AG09309 (cell line): ENCODE measurements around the gene PCCA.
"Not testable (repeated sequence)": the region's sequence is repeated elsewhere in the genome, so short reads cannot be mapped to it uniquely, and the experiment has no call there.

Experiments used
- DNase-seq: peaks from one replicate; pipeline ENCODE4 v3.0.0-alpha.2; 2010; ENCODE audit warnings: low read depth
- H3K4me3 ChIP-seq: 2 replicates; pipeline ENCODE4 v1.5.1; 2011; ENCODE audit warnings: mild to moderate bottlenecking, low read depth, low read length, moderate library complexity; ENCODE audit not compliant: control insufficient read depth
- TF ChIP-seq, protein P1 (sequence below): IDR thresholded peaks from 2 replicates; pipeline ENCODE4 v1.5.1; 2011; ENCODE audit warnings: mild to moderate bottlenecking, low read depth, low read length, inconsistent platforms; ENCODE audit not compliant: insufficient read depth, control insufficient read depth; ENCODE audit errors: missing control alignments

Gene PCCA

DNA sequence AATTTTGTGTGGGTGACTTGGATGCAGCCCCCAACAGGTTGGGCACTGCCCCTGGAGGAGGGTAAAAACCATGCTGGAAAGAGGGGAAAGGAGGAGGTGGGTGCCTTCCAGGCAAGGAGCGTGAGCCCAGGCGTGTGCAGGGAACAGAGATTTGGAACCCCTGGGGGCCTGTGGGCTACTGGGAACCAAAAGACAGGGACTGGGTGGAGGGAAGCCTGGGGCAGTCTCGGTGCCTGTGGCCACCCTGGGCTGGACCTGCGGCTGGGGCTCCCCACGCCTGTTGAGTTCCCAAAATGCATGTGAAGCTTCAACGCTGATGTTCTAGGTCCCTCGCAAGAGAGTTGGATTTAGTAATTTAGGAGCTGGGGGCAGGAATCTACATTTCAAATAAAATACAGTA lies 474.9 kb downstream of the PCCA start:
- H3K4me3 ChIP-seq, result no peak overlapping the region
- no peak for DNase-seq
- TF ChIP-seq, protein P1, sequence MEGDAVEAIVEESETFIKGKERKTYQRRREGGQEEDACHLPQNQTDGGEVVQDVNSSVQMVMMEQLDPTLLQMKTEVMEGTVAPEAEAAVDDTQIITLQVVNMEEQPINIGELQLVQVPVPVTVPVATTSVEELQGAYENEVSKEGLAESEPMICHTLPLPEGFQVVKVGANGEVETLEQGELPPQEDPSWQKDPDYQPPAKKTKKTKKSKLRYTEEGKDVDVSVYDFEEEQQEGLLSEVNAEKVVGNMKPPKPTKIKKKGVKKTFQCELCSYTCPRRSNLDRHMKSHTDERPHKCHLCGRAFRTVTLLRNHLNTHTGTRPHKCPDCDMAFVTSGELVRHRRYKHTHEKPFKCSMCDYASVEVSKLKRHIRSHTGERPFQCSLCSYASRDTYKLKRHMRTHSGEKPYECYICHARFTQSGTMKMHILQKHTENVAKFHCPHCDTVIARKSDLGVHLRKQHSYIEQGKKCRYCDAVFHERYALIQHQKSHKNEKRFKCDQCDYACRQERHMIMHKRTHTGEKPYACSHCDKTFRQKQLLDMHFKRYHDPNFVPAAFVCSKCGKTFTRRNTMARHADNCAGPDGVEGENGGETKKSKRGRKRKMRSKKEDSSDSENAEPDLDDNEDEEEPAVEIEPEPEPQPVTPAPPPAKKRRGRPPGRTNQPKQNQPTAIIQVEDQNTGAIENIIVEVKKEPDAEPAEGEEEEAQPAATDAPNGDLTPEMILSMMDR, result no peak

DNA sequence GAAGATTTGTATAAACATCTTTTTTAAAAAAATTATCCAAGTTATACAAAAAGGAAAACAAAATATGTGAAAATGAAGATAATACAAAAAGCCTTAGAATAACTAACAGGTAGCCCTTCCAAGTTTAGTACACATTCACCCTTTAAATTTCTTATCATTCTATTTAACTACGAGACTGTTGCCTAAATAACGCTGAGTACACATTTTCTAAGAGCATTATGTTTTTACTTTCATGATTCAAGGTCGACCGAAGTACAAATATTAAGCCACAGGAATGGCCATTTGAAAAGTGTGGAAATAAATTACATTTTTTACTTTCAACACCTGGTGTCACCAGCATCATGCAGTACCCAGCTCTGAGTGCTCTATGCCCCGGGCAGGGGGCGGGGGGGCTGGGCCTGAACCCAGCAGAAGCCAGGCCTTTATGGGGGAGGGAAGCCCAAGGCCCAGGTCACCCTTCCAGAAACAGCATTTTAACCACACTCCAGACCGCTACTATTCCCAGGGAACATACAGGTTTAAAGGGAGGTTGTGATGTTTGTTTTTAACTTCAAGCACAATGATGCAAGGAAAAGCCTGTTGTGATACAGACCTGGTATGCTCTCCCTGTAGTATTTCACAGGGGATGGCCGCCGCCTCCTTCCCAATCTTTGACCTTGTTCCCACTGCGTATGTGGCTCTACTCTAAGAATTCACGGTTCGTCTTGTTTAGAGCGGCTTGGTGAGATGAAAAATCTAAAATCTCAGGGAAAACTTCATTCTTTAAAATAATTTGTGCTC lies 475.7 kb downstream of the PCCA start:
- H3K4me3 ChIP-seq, result no peak overlapping the region
- TF ChIP-seq, protein P1, result no peak
- no peak for DNase-seq

DNA sequence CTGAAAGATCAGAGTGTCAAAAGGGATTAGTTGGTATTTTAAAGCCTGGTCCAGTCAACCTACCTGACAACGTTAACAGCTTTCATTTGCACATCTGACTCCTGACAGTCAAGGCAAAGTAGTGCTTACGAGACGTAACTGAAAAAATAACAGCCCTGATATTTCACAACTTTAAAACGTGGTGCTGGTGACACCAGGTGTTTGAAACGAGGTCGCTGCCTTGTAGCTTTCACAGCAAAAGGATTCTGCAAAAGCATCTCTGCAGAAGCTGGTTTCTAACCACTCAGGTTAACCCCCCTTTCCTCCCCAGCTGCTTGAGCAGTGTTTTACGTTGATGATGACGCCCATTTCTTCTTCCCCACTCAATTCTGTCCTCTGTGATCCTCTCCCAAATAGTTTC lies 476.4 kb downstream of the PCCA start:
- no peak for DNase-seq
- TF ChIP-seq, protein P1, result no peak
- no peak overlapping the region for H3K4me3 ChIP-seq

DNA sequence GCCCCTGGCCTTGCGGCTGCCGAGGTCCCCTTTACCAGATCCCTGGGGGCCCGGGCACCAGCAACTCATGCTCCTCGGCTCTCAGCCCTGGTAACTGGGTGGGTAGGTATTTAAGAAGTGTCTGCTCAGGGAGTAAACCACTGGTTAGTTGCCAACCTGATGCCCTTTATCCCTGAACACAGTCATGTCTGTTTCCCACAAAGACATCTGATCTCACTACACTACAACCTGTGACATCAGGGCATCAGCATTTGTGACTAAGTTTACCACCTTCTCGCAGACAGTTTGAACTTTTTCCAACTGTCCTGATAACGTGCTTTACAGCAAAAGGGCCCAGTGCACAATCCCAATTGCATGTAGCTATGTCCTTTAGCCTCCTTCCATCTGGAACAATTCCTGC lies 477.6 kb downstream of the PCCA start:
- TF ChIP-seq, protein P1, result no peak
- no peak for DNase-seq
- H3K4me3 ChIP-seq, result no peak overlapping the region

DNA sequence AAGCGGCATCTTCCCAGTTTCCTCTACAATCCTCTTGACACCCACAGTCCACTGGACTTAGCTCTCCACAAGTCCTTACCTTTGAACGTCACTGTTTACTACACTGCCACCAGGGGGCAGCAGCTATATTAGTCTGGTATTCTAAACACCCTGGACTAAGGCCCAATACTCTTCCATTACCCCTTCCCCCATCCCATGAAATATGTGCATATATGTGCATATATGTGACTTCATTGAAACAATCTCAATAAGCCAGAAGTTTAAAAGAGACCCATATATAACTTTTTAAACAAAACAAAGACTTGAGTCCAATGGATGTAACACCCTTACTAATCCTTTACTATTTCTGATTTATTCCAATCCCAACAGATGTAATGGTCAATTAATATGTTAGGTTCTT lies 484.2 kb downstream of the PCCA start:
- TF ChIP-seq, protein P1, result peak; percentile 77
- peak; percentile 53 for DNase-seq
- no peak overlapping the region for H3K4me3 ChIP-seq

DNA sequence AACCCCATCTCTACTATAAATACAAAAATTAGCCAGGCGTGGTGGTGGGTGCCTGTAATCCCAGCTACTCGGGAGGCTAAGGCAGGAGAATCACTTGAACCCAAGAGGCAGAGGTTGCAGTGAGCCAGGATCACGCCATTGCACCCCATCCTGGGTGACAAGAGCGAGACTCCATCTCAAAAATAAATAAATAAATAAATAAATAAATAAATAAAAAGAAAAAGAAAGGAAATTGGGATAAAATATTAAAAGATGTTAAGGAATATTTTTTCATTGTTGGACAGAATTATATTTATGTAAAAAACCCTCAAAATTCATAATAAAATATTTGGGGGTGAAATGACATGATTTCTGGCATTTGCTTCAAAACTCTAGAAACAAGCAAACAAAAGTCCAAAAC lies 488.3 kb downstream of the PCCA start:
- not testable (repeated sequence) for DNase-seq, H3K4me3 ChIP-seq
